HG03520 (cell line): ENCODE data around the gene ELP5.

Experiments
- ATAC-seq: cut with Tn5 transposase; IDR thresholded peaks from one replicate; pipeline ENCODE4 v1.9.1; 2021; ENCODE audit warnings: mild to moderate bottlenecking, moderate library complexity; ENCODE audit not compliant: unreplicated experiment

ELP5 gene

DNA sequence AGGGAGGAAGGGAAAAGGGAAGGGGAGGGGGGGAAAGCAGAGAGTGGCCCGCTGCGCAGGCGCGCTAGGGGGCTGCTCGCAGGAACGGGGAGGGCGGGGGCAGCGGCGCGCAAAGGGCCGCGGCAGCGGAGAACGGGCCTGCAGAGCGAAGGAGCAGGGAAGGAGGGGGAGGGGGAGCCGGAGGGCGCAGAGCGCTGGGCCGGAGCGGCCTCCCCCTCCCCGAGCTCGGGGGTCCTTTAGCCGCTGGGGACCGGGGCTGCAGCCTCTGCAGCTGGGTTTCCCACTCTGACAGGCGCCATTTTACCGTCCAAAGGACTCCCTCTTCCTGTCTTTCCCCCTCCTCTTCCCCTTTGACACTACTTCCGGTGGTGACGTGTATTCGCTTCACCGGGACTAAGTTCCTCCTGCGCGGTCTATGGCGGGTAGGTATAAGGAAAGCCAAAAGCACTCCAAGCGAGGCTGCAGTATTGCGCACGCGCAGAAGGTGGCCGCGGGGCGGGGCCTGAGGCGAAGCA is 297 bp upstream of the ELP5 start, which contains the start of gene CTDNEP1:
CTDNEP1 (minus strand) TSS at position 74 of the 515 bp plus-strand sequence. CDS start 438 bp downstream, outside the sequence.
- ATAC-seq, result peak; percentile 79

- no peak for ATAC-seq
Observed at GRCh38 chr17:7253082-7253481, 1.1 kb downstream of the ELP5 start.

- ATAC-seq, result no peak
Observed at GRCh38 chr17:7254511-7254910, 2.5 kb downstream of the ELP5 start.

- no peak for ATAC-seq
Observed at GRCh38 chr17:7256766-7257456, 4.9 kb downstream of the ELP5 start.

- ATAC-seq, result no peak
Observed at GRCh38 chr17:7258731-7259554, 6.9 kb downstream of the ELP5 start.

DNA sequence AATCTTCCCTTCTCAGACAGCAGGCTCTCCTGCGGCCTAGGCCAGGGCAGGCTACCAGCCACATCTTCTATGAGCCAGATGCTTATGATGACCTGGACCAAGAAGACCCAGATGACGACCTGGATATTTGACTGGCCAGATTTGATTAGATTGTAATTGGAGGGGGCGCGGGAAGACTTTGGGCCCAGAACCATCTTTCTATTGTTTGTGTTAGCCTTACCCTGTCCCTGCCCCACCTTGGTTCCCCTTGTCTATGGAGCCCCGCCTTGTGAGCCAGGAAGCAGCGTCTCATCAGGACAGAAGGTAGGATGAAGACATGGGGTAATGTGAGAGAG is 7.5 kb downstream of the ELP5 start:
- no peak for ATAC-seq

GRCh38 chr17:7260151-7260550 is 8.1 kb downstream of the ELP5 start:
- ATAC-seq, result no peak

DNA sequence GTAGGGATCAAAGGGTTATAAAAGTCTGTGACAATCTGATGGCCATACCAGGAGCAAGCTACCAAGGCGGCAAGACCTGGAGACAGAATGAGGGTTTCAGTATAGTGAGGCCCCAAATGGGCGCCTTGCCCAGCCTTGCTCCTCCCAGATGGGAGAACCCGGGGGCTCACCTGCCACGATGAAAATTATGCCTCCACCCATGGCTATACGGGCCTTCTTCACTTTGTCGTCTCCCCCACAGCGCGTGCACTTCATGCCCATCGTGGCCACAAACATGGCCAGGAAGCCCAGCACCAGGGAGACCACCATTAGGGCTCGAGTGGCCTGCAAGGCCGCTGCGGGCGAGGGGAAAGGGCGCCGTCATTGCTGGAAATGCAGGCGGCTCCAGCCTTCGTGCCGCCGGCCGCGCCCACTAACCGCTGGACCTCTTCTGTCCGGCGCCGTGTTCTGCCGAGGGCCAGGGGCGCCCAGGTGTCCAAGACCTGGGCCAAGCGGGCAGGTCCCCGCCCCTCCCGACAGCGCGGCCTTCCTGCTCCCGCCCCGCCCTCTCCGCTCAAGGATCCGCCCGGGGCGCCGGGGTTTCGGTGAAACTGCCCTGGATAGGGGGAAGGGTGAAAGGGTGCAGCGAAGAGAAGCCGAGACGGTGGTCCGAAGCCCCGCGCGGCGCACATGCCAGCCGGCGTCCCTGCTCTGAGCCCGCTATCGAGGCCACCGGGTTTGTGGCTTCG is 8.8 kb downstream of the ELP5 start:
- no peak for ATAC-seq

DNA sequence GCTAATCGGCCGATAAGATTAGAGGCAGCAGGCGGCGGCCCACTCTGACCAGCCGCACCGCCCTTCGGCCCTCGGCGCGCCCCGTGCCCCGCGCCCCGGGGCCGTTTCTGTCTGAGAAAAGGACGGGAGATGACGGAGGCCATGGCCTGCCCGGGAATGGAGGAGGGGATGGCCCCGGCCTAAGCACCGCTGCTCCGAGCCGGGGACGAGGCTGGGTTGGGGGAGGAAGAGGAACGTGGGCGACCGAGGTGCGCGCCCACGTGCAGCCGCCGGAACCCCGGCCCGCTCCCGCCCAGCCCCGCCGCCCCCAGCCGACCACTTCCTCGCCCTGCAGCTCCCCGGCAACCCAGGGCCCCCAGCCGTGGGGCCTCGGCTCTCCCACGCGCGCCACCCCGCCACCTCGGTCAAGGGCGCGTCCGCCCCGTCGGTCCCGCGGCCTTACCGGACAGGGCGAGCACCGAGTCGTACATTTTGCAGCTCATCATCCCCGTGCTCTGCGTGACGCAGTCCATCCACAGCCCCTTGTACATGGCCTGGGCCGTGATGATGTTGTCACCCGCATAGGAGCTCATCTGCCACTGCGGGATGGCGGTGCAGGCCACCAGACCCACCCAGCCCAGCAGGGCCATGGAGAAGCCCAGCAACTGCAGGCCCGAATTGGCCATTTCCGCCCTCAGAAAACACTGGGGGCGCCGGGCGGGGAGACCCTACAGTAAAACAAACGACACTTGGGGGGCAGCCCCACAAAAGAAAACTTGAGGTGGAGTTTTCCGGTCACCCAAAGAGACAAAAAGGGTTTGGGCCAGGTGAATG is 9.6 kb downstream of the ELP5 start:
- ATAC-seq, result no peak

DNA sequence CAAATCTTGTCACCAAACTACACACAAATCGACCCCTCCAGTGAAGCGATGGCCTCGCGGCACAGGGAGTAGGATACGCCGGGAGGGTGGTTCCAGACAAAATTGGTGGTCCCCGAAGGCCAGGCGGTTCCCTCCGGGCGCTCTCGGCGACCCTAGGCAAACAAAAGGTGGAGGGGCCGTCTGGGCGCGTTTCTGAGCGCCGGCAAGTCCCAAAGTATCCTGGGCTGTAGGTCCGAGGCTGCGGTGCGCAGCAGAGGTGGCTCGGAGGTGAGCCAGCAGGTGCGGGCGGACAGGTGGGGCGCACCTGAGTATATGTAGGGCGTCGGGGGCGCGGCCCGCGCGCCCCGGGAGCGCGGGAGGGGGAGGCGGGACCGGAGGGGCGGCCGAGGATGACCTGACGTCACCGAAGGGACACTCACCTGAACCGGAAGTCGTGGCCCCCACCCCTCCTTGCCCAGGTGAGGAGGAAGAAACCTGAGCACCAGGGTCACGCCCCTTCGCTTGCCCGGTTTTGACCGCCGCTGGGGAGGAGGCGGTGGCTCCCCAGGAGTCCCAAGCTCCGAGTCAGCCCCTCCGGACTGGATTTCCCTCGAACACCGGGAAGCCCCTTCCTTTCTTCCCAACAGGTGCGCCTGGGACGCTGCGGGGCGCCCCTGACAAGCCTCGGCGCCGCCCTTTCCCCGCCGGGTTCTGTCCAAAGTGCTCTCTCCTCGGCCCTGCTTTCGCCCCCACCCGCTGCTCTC is 10.3 kb downstream of the ELP5 start, which contains the start of gene CLDN7:
CLDN7 (minus strand) TSS at position 287 of the 743 bp plus-strand sequence. CDS start 435 bp downstream, outside the sequence.
- no peak for ATAC-seq

- ATAC-seq, result no peak
Observed at GRCh38 chr17:7262935-7263800, 11.2 kb downstream of the ELP5 start.

- ATAC-seq, result no peak
Observed at GRCh38 chr17:7263801-7264078, 11.7 kb downstream of the ELP5 start.

DNA sequence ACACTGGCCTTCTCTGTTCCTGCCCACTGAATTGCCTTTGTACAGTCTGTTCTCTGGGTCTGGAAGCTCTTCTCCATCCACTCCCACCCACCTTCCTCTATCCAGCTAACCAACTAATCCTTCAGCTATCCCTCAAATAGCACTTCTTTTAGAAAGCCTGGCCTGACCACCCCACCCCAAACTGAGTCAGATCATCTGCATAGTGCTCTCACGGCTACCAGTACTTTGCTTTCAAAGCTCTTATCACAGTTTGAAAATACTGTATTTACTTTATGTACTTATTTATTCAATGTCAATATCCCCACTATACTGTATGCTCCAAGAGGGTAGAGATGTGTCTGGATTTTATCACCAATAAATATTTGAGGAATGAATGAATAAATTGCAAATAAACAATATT is 14.8 kb downstream of the ELP5 start:
- ATAC-seq, result no peak

- no peak for ATAC-seq
Observed at GRCh38 chr17:7279448-7279847, 27.4 kb downstream of the ELP5 start.

GRCh38 chr17:7280519-7281073 is 28.6 kb downstream of the ELP5 start:
- ATAC-seq, result no peak

DNA sequence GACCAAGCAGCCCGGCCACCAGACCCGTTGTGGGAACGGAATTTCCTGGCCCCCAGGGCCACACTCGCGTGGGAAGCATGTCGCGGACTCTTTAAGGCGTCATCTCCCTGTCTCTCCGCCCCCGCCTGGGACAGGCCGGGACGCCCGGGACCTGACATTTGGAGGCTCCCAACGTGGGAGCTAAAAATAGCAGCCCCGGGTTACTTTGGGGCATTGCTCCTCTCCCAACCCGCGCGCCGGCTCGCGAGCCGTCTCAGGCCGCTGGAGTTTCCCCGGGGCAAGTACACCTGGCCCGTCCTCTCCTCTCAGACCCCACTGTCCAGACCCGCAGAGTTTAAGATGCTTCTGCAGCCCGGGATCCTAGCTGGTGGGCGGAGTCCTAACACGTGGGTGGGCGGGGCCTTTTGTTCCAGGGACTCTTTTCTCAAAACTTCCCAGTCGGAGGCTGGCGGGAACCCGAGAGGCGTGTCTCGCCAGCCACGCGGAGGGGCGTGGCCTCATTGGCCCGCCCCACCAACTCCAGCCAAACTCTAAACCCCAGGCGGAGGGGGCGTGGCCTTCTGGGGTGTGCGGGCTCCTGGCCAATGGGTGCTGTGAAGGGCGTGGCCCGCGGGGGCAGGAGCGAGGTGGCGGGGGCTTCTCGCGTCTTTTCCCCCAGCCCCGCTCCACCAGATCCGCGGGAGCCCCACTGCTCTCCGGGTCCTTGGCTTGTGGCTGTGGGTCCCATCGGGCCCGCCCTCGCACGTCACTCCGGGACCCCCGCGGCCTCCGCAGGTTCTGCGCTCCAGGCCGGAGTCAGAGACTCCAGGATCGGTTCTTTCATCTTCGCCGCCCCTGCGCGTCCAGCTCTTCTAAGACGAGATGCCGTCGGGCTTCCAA is 29.3 kb downstream of the ELP5 start, which contains the start of gene SLC2A4:
SLC2A4 (plus strand) TSS at position 645 of the 879 bp plus-strand sequence; CDS start at position 862, 217 bp downstream.
- no peak for ATAC-seq

DNA sequence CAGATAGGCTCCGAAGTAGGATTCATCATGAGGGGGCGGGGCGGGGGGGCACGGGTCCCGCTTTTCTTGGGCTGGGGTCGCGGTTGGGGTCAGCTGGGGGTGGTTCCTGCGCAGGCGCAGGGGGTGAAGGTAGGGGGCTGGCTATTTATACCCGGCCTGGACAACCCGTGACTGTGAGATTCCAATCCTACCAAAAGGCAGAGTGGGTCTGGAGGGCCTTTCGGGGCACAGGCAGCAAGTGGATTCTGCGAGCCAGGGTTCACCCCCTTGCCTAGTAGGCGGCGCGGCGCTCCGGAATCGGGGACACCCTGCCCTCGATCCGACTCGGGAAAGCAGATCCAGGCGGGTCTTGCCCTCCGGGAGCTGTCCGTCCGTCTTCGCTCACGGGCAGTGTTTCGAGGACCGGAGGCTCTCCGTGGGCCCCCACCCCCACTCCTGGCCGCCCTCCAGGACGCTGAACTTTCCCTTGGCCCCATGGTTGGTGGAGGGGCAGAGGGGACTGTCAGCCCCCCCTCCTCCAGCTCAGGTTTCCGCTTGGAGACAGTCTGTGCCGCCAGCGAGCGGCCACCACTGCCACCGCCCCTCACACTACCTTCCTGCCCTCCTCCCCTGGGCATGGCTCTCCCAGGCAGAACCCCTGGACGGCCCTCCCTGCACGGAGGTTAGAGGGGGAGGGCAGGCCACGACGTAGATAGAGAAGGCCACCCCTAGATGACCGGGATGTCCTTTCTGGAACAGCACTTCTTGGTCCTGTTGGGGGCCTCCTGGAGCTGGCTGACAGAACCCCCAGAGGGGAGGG is 30.1 kb downstream of the ELP5 start:
- no peak for ATAC-seq
